DND-41 (cell line): ENCODE results near the gene NUP210L.

Source experiments
- ATAC-seq: fragments of 200-7000 bp; cut with Tn5 transposase; 3 replicates; pipeline ENCODE4 v1.9.1; 2021; ENCODE audit warnings: low read depth; ENCODE audit not compliant: insufficient read depth
- DNase-seq: peaks from one replicate; pipeline ENCODE4 v3.0.0-alpha.2; 2020
- H2AFZ ChIP-seq: 2 replicates; pipeline ENCODE4 v1.6.0; 2012; ENCODE audit warnings: low read depth, low read length
- H3K27ac ChIP-seq: 2 replicates; pipeline ENCODE4 v1.5.1; 2012; ENCODE audit warnings: low read length, inconsistent platforms
- H3K27me3 ChIP-seq: fragments of 200-600 bp; sonication (generic); 2 replicates; pipeline ENCODE4 v1.6.0; 2012; ENCODE audit warnings: low read length, mild to moderate bottlenecking, inconsistent platforms; ENCODE audit not compliant: insufficient read depth, poor library complexity
- H3K36me3 ChIP-seq: 2 replicates; pipeline ENCODE4 v1.5.1; 2012; ENCODE audit warnings: low read length, inconsistent platforms; ENCODE audit not compliant: insufficient read depth
- H3K4me1 ChIP-seq: 2 replicates; pipeline ENCODE4 v1.5.1; 2012; ENCODE audit warnings: mild to moderate bottlenecking, low read length; ENCODE audit not compliant: insufficient read depth
- H3K4me2 ChIP-seq: 2 replicates; pipeline ENCODE4 v1.6.0; 2012; ENCODE audit warnings: mild to moderate bottlenecking, moderate library complexity, low read length, inconsistent platforms; ENCODE audit not compliant: insufficient read depth
- H3K4me3 ChIP-seq, 2 experiments: fragments of 200-600 bp in 1 of 2; shearing (Covaris generic) in 1 of 2; 2 replicates each; pipeline ENCODE4 v1.5.1; 2012 to 2016; ENCODE audit warnings: inconsistent platforms in 2 of 2, low read length in 2 of 2, mild to moderate bottlenecking in 2 of 2, low read depth in 1 of 2, moderate library complexity in 1 of 2
- H3K79me2 ChIP-seq: 2 replicates; pipeline ENCODE4 v1.6.0; 2012; ENCODE audit warnings: low read length, inconsistent platforms; ENCODE audit not compliant: insufficient read depth
- H3K9ac ChIP-seq: 2 replicates; pipeline ENCODE4 v1.6.0; 2012; ENCODE audit warnings: low read depth, mild to moderate bottlenecking, inconsistent platforms, low read length, moderate library complexity
- H3K9me3 ChIP-seq: 2 replicates; pipeline ENCODE4 v1.5.1; 2012; ENCODE audit warnings: low read length, moderate library complexity, mild to moderate bottlenecking, inconsistent platforms; ENCODE audit not compliant: insufficient read depth, severe bottlenecking
- H4K20me1 ChIP-seq: 2 replicates; pipeline ENCODE4 v1.6.0; 2012; ENCODE audit warnings: low read length; ENCODE audit not compliant: insufficient read depth
- EZH2 ChIP-seq: IDR thresholded peaks from 3 replicates; pipeline ENCODE4 v1.6.1; 2012; ENCODE audit warnings: borderline replicate concordance, low read depth, mild to moderate bottlenecking, moderate library complexity, low read length, inconsistent platforms; ENCODE audit not compliant: severe bottlenecking
- TF ChIP-seq, protein P1 (sequence below): IDR thresholded peaks from 2 replicates; pipeline ENCODE4 v1.5.1; 2012; ENCODE audit warnings: borderline replicate concordance, low read length, moderate library complexity, mild to moderate bottlenecking; ENCODE audit not compliant: poor library complexity, severe bottlenecking; ENCODE audit errors: extremely low read depth

Gene NUP210L

DNA sequence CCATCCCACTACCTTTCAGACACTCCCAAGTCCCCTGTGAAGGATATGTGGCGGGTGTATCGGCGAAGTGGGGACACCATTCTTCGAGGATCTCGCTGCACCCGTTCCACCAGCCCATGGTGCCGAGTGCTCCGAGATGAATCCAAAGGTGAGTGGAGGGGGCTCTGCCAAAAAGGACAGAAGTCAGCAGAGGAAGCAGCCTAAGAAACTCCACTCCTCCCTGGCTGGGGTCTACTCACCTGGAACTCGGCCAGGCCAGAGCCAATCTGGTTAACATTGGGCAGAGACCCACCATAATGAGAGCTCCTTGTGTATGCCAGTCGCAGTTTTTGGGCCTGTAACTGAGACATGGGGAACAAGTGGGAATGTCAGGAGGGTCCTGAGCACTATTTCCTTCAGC, 200.0 kb downstream of the NUP210L start:
- Histone ChIP-seq H3K79me2 (peaks cover 62% of the 10 kb centered on the region), H3K9ac (no peak overlapping the region), H3K27ac (no peak overlapping the region), H3K27me3 (no peaks in the 10 kb centered on the region), H3K9me3 (no peaks in the 10 kb centered on the region), H4K20me1 (peaks cover 57% of the 10 kb centered on the region), H3K4me3 (no peak overlapping the region), H3K4me2 (no peak overlapping the region), H2AFZ (no peak overlapping the region), H3K4me1 (peaks cover 37% of the 10 kb centered on the region), H3K36me3 (peaks cover 62% of the 10 kb centered on the region)
- DNase-seq (no peak), ATAC-seq (no peak)
- TF ChIP-seq, protein P1, sequence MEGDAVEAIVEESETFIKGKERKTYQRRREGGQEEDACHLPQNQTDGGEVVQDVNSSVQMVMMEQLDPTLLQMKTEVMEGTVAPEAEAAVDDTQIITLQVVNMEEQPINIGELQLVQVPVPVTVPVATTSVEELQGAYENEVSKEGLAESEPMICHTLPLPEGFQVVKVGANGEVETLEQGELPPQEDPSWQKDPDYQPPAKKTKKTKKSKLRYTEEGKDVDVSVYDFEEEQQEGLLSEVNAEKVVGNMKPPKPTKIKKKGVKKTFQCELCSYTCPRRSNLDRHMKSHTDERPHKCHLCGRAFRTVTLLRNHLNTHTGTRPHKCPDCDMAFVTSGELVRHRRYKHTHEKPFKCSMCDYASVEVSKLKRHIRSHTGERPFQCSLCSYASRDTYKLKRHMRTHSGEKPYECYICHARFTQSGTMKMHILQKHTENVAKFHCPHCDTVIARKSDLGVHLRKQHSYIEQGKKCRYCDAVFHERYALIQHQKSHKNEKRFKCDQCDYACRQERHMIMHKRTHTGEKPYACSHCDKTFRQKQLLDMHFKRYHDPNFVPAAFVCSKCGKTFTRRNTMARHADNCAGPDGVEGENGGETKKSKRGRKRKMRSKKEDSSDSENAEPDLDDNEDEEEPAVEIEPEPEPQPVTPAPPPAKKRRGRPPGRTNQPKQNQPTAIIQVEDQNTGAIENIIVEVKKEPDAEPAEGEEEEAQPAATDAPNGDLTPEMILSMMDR: no peak
- no peak for TF ChIP-seq EZH2

DNA sequence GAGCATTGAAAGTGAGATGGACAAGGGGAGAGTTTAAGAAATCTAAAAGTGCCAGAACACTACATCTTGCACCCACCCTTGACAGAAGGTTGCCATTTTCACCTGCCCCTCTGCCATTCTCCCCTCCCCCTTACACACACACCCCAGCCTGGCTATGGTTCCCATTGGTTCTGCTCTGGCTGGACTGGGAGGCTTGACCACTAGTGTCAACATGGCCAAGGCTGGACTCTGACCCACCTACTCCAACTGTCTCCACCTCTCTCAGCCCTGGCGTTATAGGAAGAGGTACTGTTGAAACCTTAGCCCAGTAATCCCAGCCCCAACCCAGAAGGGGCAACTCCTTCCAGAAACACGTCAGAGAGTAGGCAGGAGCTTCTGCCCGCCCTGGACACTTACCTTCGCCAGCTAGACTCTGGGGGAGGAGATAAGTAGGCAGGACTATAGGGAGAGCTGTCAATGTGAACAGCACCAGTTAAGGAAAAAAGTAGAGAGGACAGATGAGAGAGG, 201.0 kb downstream of the NUP210L start:
- no peak for TF ChIP-seq EZH2
- TF ChIP-seq, protein P1: no peak
- ATAC-seq: no peak
- no peak overlapping the region for H2AFZ ChIP-seq
- H3K9ac ChIP-seq: no peak overlapping the region; the same call in 1 of the 2 replicates
- H3K9me3 ChIP-seq: no peaks in the 10 kb centered on the region
- H3K36me3 ChIP-seq: peaks cover 63% of the 10 kb centered on the region
- H3K4me3 ChIP-seq: no peak overlapping the region
- peaks cover 29% of the 10 kb centered on the region for H3K4me1 ChIP-seq
- no peaks in the 10 kb centered on the region for H3K27me3 ChIP-seq
- H4K20me1 ChIP-seq: peaks cover 57% of the 10 kb centered on the region
- no peak for DNase-seq
- H3K27ac ChIP-seq: 0 out of 2 replicates have a peak overlapping the region, but pooled peaks have one; percentile 19
- no peak overlapping the region for H3K4me2 ChIP-seq
- peaks cover 62% of the 10 kb centered on the region for H3K79me2 ChIP-seq

DNA sequence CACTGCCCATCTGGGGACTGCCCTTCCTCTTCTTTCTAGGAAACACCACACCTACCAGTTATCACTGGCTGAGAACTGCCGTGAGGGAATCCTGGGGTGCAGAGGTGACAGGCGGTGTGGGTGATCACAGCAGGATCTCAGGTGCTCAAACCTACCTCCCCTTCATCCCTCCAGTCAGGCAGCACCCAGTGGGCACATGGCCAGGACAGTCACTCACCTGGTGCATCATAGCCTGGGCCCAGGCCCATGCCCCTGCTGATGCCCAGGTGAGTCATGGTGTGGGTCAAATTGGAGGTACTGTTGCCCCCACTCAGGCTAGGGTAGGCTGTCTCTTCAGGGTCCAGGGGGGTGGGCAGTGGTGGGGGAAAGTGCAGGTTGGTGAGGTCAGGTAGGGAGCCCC, 203.1 kb downstream of the NUP210L start:
- no peak overlapping the region for H2AFZ ChIP-seq
- peaks cover 77% of the 10 kb centered on the region for H3K36me3 ChIP-seq
- H3K4me3 ChIP-seq: no peak overlapping the region
- peaks cover 45% of the 10 kb centered on the region for H3K79me2 ChIP-seq
- peaks cover 42% of the 10 kb centered on the region for H4K20me1 ChIP-seq
- ATAC-seq (no peak), DNase-seq (no peak)
- H3K9ac ChIP-seq: no peak overlapping the region
- TF ChIP-seq, protein P1: no peak
- TF ChIP-seq EZH2: no peak
- H3K9me3 ChIP-seq: no peaks in the 10 kb centered on the region
- no peak overlapping the region for H3K4me2 ChIP-seq
- H3K4me1 ChIP-seq: peaks cover 19% of the 10 kb centered on the region
- no peaks in the 10 kb centered on the region for H3K27me3 ChIP-seq
- no peak overlapping the region for H3K27ac ChIP-seq
